Measurements from ENCODE around the gene MRPS30.

DNA sequence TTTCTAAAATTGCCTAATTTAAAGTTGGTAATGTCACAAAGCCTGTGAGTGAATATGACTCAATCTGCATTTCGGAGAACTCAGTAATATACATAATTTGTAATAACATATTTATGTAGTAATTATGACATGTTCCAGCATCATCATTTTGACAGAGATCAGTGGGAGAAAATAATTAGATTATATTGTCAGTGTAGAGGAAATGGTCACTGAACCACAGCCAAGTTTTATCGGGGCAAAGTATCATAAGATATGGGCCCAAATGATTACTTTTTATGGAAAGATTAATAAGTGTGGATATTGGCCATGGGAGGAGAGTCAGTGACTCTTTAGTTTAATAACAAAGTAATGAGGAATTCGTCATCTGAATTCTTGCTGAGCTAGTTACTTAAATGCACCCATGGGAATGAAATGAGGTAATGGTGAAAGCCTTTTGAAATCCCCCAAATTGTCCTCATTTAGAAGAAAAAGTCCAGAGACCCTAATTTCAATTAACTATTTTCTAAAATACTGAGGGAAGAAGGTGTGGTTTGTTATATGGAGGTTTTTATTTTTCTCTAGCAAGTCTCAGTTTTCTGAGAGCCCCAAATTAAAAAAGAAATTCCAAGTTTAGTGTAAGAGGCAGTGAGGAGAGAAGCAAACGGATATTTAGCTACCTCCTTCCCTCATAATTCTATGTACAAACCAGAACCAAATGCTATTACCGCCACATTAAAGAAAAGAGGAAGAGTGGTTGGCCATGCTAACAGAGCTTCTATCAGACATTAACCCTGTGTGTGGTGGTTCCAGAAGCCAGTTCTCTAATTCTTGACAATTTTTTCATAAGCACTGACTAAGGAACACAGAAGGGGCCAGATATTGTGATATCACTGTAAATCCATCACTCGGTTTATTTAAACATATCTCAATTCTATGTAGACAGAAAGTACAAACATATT is 37.7 kb upstream of the MRPS30 start:
- TF ChIP-seq, protein P1, sequence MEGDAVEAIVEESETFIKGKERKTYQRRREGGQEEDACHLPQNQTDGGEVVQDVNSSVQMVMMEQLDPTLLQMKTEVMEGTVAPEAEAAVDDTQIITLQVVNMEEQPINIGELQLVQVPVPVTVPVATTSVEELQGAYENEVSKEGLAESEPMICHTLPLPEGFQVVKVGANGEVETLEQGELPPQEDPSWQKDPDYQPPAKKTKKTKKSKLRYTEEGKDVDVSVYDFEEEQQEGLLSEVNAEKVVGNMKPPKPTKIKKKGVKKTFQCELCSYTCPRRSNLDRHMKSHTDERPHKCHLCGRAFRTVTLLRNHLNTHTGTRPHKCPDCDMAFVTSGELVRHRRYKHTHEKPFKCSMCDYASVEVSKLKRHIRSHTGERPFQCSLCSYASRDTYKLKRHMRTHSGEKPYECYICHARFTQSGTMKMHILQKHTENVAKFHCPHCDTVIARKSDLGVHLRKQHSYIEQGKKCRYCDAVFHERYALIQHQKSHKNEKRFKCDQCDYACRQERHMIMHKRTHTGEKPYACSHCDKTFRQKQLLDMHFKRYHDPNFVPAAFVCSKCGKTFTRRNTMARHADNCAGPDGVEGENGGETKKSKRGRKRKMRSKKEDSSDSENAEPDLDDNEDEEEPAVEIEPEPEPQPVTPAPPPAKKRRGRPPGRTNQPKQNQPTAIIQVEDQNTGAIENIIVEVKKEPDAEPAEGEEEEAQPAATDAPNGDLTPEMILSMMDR (IDR thresholded peaks at IDR 0.05 in 2 of 3, conservative IDR thresholded peaks at IDR 0.05 in 1 of 3; ENCODE audit: borderline replicate concordance in 1 of 3, insufficient read depth in 1 of 3, low read depth in 2 of 3, low read length in 2 of 3) = no peak
- no peak for TF ChIP-seq POLR2A (IDR thresholded peaks at IDR 0.05; ENCODE audit: borderline replicate concordance, extremely low read depth, insufficient read depth, insufficient read length)
- TF ChIP-seq, protein P2, sequence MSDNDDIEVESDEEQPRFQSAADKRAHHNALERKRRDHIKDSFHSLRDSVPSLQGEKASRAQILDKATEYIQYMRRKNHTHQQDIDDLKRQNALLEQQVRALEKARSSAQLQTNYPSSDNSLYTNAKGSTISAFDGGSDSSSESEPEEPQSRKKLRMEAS (IDR thresholded peaks at IDR 0.05) = no peak
- TF ChIP-seq ZNF274 (IDR thresholded peaks at IDR 0.05; ENCODE audit: low read depth, low read length) = no peak
- no peak for TF ChIP-seq JUND (IDR thresholded peaks at IDR 0.05)
- no peak for TF ChIP-seq EZH2 (IDR thresholded peaks at IDR 0.05)
- TF ChIP-seq, protein P3, sequence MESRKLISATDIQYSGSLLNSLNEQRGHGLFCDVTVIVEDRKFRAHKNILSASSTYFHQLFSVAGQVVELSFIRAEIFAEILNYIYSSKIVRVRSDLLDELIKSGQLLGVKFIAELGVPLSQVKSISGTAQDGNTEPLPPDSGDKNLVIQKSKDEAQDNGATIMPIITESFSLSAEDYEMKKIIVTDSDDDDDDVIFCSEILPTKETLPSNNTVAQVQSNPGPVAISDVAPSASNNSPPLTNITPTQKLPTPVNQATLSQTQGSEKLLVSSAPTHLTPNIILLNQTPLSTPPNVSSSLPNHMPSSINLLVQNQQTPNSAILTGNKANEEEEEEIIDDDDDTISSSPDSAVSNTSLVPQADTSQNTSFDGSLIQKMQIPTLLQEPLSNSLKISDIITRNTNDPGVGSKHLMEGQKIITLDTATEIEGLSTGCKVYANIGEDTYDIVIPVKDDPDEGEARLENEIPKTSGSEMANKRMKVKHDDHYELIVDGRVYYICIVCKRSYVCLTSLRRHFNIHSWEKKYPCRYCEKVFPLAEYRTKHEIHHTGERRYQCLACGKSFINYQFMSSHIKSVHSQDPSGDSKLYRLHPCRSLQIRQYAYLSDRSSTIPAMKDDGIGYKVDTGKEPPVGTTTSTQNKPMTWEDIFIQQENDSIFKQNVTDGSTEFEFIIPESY (IDR thresholded peaks at IDR 0.05; ENCODE audit: extremely low read depth, insufficient replicate concordance, low read length) = no peak
- TF ChIP-seq, protein P4, sequence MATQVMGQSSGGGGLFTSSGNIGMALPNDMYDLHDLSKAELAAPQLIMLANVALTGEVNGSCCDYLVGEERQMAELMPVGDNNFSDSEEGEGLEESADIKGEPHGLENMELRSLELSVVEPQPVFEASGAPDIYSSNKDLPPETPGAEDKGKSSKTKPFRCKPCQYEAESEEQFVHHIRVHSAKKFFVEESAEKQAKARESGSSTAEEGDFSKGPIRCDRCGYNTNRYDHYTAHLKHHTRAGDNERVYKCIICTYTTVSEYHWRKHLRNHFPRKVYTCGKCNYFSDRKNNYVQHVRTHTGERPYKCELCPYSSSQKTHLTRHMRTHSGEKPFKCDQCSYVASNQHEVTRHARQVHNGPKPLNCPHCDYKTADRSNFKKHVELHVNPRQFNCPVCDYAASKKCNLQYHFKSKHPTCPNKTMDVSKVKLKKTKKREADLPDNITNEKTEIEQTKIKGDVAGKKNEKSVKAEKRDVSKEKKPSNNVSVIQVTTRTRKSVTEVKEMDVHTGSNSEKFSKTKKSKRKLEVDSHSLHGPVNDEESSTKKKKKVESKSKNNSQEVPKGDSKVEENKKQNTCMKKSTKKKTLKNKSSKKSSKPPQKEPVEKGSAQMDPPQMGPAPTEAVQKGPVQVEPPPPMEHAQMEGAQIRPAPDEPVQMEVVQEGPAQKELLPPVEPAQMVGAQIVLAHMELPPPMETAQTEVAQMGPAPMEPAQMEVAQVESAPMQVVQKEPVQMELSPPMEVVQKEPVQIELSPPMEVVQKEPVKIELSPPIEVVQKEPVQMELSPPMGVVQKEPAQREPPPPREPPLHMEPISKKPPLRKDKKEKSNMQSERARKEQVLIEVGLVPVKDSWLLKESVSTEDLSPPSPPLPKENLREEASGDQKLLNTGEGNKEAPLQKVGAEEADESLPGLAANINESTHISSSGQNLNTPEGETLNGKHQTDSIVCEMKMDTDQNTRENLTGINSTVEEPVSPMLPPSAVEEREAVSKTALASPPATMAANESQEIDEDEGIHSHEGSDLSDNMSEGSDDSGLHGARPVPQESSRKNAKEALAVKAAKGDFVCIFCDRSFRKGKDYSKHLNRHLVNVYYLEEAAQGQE (IDR thresholded peaks at IDR 0.05; ENCODE audit: low read depth) = no peak
- TF ChIP-seq EZH2phosphoT487 (IDR thresholded peaks at IDR 0.05; ENCODE audit: borderline replicate concordance) = no peak
- no peak for TF ChIP-seq YY1 (IDR thresholded peaks at IDR 0.05; ENCODE audit: extremely low read depth, insufficient replicate concordance, low read depth, low read length)

Measured in HCT116 (cell line).